IPS DF 19.7 (cell line): ENCODE results near the gene GTF2F1.
A peak's percentile ranks its signal among the peaks of the same experiment; 100 is the strongest.
"Not testable (repeated sequence)": the region's sequence is repeated elsewhere in the genome, so short reads cannot be mapped to it uniquely, and the experiment has no call there.

ENCODE experiments used
- DNase-seq: peaks from one replicate; pipeline ENCODE4 v3.0.0-alpha.2; 2013; ENCODE audit warnings: low read depth, low spot score

Gene GTF2F1

DNA sequence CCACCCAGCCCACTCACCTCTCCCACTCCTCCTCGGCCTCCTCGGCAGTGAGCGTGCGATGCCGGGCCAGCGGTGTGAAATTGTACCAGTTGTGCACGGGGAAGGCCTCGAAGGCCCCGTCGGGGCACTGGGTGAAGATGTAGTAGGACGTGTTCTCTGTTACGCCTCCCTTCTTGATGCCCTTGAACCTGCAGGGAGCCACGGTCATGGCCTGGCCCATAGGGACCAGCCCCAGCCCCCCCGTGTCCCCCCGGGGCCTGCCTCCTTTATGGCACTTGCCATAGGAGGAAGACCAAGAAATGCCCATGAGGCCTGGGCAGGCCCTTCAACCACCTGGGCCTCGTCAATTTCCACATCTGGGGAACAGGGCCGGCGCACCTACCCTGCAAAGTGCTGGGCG lies 5.6 kb downstream of the GTF2F1 start:
- DNase-seq, result no peak

DNA sequence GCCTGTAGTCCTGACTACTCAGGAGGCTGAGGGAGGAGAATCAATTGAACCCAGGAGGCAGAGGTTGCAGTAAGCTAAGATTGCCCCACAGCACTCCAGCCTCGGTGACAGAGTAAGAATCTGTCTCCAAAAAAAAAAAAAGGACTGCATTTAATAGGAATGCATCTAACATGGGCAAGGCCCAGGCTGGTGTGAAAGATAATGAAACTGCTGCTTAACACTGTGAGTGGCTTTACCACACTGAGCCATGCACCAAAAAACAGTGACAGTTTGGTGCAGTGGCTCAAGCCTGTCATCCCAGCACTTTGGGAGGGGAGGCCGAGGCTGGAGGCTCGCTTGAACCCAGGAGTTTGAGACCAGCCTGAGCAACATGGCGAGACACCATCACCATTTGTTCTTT lies 8.6 kb downstream of the GTF2F1 start:
- no peak for DNase-seq

DNA sequence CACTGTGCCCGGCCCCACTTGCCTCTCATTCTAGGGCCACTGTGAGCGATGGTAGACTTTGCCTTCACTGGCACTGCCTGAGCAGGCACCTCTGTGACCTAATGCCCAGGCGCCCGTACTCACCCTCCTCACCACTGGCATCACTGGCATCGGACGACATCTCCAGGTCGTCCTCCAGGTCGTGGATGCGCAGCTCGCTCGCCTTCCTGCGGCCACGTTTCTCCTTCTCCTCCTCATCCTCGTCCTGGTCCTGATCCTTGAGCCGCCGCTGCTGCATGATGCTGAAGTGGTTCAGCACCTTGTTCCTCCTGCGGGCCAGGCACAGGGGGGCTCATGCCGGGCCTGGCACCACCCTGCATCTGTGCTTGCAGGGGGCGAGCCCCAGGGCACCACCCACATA lies 9.8 kb downstream of the GTF2F1 start:
- no peak for DNase-seq

DNA sequence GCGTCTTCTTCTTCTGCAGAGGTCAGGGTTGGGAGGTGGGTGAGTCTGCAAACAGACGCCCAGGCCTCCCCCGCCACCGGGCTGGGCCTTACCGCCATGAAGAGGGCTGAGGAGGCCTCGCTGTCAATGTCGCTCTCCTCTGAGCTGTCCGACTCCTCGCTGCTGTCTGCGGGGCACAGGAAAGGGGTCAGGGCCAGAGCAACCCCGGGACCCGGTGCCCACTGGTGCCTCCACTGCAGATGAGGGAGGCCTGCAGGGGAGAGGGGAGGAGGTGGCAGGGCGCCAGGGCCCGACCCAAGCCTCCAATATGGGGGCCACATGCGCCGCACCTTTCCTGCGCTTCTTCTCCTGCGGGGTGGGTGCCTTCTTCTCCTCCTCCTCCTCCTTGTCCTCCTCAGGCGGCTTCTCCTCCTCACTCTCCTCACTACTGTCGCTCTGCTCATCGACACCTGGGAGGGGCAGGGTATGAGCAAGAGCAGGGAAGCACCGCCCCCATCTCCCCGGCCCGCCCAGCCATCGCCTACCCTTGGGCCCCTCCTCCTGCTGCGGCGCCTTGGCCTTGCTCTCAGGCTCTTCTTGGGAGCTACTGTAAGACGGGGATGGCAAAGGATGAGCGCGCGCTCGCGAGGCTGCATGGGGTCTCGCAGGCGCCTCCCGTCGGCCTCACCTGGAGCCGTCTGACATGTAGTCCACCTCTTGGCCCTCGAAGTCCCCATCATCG lies 11.8 kb downstream of the GTF2F1 start:
- no peak for DNase-seq

DNA sequence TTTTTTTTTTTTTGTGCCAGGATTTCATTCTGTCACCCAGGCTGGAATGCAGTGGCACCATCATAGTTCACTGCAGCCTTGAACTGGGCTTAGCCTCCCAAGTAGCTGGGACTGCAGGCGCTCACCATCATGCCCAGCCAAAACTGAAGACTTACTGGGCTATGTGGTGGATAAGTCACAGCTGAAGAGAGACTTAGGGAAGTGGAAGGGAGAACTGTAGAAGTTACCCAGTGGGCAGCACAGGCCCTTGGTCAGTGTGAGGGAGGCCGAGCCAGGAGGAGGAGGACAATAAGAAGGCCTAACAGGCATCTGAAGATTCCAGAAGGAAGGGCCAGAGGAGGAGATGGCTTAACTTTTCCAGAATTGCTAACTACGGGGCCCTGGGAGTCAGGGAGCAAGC lies 13.2 kb downstream of the GTF2F1 start:
- DNase-seq, result no peak

DNA sequence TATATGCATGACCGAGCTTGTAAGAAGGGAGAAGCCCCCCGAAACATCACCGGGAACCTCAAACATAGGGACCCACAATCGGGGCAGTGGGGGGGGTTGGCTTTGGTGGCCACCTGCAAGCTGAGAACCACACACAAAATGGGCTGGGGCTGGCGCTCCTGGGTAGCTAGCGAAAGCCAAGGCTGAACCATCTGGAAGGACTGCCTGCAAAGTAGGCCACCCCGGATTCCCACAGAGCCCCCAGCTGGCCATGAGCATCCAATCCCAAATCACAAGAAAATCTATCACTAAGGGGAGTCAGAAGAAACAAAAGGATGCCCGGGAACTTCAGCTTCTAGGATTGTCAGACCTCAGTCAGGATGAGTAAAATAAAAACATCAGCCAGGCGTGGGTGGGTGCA lies 14.5 kb downstream of the GTF2F1 start:
- no peak for DNase-seq

DNA sequence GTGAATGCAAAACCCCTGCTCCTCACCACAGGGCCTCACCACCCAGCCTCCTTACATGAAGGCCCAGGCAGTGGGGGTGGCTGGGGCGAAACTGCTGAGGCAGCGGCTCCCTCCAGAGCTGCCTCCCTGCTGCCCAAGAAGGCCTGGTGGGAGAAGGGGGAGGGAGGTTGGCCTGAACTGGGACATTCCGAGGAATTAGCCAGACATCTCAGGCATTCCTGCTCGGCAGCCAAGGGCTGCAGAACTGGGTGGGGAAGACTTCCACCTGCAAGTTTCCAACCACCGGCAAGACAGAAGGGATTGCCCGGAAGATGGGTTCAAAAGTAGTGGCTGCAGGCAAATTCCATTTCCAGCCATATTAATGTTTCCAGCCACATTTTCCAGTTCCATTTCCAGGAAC lies 14.9 kb downstream of the GTF2F1 start:
- no peak for DNase-seq

DNA sequence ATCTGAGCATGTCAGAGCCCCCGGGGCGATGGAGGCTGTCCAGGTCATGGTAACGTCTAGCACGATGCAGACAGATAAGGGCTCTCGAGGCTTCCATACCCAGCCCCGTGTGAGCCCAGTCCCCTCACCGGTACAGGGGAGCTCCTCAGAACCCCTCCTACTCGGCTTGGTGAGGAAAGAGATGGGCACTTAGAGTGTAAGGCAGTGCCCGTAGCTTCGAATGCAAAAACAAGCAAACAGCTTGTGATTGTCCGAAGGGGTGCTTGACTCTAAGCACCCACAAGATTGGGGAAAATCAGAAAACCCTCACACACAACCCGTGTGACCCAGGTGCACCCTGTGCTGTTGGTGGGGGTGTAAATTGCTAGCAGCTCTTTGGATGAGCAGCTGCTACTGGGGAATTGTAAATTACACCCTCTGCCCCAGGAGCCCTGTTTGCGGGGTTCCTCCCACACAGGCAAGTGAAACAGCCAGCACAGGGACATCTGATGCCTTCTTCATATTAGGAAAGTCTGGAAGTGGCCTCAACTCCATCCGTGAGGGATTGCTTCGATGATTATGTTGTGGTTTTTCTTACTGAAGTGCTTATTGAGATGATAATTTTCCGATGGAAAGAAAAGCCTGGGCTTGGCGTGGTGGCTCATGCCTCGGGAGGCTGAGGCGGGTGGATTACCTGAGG lies 16.3 kb downstream of the GTF2F1 start:
- no peak for DNase-seq

DNA sequence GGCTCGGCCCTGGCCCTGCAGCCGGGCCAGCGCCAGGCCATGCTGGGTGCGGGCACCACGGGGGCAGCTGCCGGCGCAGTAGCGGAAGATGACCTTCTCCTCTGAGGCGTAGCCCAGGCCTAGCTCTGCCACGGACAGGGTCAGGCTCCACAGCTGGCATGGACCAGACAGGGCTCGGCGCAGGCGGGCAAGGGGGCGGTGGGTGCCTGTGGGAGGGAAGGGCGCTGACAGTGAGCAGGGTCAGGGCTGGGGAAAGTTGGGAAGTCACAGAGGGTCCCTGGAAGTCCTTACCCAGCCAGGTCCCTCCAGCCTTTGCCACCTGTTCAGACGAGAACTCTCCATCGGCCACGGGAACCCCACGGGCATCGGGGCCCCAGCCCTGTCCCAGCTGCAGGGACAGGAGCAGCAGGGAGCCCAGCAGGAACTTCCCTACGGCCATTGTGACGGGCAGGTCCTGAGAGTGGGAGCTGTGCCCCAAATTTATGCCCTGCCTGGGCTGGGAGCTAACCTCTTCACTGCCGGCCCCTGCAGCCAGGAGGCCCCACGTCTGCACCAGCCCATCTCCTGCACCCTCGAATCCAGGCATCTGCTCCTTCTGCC lies 17.5 kb downstream of the GTF2F1 start, which contains the start of gene PSPN:
PSPN (minus strand) TSS at position 523 of the 600 bp plus-strand sequence; CDS start at position 439, 84 bp downstream.
- DNase-seq, result no peak

DNA sequence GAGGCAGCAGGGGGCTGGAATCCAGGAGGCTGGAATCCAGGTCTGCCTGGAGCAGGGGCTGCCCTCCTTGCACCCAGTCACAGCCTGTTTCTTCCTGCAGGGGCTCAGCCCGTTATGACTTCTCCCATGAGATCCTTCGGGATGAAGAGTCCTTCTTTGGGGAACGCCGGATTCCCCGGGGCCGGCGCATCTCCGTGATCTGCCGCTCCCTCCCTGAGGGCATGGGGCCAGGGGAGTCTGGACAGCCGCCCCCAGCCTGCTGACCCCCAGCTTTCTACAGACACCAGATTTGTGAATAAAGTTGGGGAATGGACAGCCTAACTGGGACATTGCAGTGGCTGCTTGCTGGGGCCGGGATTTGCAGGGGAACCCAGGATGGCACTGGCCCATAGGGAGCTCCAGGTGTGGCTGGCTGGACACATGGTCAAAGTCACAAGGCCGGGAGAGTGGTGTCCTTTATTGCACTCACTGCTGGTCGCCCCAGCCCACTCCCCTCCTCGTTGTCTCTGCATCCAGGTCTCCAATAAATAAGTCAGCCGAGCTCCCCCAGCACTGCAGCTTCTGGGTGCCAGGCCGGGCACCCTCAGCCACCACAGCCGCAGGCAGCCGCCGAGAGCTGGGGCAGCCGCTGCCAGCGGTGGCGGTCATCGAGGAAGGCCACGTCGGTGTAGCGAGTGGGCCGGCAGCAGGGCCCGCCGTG lies 18.1 kb downstream of the GTF2F1 start:
- DNase-seq, result no peak

DNA sequence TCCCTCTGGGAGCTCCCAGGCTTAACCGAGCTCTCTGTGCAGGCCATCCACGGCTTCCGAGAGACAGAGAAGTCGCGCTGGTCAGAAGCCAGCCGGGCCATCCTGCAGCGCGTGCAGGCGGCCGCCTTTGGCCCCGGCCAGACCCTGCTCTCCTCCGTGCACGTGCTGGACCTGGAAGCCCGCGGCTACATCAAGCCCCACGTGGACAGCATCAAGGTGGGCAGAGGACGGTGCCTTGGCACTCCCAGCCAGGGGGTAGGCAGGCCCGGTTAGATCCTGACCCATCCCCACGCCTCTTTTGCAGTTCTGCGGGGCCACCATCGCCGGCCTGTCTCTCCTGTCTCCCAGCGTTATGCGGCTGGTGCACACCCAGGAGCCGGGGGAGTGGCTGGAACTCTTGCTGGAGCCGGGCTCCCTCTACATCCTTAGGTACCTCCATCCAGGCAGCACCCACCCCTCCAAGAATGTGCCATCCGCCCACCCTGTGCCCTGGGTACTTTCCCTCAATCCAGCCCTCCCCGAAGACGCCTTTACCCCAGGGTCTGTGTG lies 18.7 kb downstream of the GTF2F1 start:
- no peak for DNase-seq

DNA sequence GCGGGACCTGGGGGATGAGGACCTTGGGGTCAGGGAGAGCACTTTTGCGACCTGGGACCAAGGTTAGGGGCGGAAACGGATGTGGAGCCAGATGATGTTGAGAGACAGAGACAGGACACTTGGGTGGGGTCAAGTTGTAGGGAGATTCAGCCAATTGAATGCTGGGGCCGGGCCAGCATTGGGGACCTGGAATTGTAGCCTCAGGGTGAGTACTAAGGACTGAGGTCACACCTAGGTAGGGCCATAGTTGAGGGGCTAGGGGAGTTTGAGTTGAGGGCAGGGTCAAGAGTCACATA lies 19.2 kb downstream of the GTF2F1 start:
- DNase-seq, result no peak

DNA sequence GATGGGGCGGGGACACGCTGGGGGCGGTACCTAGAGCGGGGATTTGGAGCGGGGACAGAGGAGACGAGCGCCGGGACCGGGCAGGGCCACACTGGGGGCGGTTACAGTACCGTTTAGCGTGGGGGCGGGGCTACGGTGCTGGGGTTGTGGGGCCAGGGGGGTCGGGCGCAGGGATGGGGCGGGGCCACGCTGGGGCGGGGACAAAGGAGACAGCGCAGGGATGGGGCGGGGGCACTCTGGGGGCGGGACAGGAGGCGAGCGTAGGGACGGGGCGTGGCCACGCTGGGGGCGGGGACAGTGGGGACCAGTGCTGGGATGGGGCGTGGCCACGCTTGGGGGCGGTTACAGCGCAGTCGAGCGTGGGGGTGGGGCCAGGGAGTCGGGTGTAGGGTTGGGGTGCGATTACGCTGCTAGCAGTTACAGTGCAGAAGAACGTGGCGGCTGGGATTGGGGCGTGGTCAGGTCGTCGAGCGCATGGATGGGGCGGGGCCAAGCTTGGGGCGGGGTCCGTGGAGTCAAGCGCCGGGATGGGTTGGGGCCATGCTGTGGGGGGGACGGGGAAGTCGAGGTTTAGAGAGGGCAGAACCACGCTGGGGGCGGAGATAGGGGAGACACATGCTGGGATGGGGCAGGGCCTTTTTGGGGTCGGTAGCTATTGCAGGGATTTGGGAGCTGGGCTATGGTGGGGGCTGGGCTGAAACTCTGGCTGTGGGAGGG lies 19.7 kb downstream of the GTF2F1 start:
- no peak for DNase-seq

DNA sequence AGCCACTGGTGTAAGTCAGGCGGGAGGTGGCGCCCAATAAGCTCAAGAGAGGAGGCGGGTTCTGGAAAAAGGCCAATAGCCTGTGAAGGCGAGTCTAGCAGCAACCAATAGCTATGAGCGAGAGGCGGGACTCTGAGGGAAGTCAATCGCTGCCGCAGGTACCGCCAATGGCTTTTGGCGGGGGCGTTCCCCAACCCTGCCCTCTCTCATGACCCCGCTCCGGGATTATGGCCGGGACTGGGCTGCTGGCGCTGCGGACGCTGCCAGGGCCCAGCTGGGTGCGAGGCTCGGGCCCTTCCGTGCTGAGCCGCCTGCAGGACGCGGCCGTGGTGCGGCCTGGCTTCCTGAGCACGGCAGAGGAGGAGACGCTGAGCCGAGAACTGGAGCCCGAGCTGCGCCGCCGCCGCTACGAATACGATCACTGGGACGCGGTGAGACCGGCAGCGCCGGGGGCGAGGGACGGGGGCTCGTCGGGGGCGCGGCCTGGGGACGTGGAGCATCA lies 20.3 kb downstream of the GTF2F1 start, which contains the start of gene ALKBH7:
ALKBH7 (plus strand) TSS at position 201 of the 502 bp plus-strand sequence; CDS start at position 228, 27 bp downstream.
- peak; percentile 99 for DNase-seq

DNA sequence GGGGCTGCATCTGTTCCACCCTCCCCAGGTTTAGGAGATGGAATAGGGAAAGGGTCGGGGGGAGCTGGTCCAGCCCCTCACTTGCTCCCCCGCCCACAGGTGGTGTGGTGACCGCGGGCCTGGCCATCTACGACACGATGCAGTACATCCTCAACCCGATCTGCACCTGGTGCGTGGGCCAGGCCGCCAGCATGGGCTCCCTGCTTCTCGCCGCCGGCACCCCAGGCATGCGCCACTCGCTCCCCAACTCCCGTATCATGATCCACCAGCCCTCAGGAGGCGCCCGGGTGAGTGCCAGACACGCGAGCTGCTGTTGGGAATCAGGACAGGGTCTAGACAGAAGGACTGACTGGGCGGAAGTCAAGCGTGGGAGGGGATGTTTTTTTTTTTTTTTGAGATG lies 28.6 kb downstream of the GTF2F1 start:
- no peak for DNase-seq

DNA sequence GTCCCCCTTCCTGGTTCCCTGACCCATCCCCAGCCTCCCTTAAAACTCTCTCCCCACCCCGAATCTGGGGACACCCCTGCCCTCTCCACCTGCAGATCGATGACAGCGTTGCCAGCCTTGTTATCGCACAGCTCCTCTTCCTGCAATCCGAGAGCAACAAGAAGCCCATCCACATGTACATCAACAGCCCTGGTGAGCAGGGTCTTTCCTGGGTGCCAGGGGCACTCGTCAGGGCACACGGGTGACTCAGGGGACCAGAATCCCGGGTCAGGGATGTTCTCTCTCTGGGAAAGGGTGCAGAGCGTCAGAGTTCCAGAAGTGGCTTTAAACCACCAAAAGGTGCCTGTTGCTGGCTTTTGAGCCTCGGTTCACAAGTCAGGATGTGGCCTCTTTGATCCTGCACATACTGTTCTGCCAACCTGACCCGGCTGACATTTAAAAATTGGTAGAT lies 30.6 kb downstream of the GTF2F1 start:
- no peak for DNase-seq

DNA sequence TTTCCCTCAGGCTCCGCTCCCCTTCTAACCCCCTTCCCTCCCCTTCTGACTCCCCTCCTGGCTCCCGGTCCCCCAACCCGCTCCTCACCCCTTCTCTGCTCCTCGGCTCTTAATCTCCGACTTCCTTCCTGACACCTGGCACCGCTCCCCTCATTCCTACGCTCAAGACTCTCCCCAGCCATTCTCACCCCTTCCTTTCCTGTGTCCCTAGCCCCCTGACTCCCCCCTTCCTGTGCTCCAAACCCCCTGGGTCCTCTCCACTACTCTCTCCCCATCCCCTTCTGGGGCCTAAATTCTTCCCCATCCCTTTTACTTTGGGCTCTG lies 31.0 kb downstream of the GTF2F1 start:
- no peak for DNase-seq

DNA sequence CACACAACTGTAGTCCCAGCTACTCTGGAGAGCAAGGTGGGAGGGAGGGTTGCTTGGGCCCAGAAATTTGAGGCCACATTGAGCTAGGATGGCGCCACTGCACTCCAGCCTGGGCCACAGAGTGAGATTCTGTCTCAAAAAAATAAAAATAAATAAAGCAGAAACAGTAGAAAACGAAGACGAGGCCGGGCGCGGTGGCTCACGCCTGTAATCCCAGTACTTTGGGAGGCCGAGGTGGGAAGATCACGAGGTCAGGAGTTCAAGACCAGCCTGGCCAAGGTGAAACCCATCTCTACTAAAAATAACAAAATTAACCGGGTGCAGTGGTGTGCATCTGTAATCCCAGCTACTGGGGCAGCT lies 32.1 kb downstream of the GTF2F1 start:
- not testable (repeated sequence) for DNase-seq

DNA sequence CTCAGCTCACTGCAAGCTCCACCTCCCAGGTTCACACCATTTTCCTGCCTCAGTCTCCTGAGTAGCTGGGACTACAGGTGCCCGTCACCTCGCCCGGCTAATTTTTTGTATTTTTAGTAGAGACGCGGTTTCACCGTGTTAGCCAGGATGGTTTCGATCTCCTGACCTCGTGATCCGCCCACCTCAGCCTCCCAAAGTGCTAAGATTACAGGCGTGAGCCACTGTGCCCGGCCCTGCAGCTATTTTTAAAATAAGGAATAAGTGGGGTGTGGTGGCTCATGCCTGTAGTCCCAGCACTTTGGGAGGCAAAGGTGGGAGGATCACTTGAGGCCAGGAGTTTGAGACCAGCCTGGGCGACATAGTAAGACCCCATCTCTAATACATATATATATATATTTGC lies 32.5 kb downstream of the GTF2F1 start:
- not testable (repeated sequence) for DNase-seq

DNA sequence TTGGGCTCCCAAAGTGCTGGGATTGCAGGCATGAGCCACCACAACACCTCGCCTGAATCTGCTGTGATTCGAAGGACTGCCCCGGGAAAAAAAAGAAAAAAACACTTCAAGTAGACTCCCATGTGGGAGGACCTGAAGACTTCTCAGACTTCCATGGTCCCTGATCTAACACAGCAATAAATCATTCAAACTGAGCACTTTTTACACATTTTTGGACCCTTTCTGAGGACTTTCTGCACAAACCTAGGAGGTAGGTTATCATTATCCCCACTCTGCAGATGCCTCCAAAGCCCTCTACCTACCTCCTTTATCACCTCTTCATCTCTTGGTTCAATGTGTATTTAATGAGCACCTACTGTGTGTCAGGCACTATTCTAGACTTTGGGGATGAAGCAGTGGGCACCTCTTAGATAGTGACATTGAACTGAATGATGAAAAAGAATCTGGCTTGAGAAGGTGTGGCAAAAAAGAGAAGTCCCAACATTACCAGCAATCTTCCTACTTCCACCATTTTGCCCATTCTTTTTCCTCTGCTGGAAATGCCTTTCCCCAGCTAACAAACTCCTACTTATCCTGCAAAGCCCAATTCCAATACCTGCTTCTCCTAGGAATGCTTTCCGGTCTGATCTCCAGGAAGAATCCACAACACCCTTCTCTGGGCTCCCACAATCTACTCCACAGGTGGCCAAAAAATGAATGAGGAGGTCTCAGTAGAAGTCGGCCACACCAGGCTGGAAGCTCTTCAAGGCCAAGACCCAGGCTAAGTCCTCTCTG lies 33.2 kb downstream of the GTF2F1 start:
- DNase-seq, result no peak

DNA sequence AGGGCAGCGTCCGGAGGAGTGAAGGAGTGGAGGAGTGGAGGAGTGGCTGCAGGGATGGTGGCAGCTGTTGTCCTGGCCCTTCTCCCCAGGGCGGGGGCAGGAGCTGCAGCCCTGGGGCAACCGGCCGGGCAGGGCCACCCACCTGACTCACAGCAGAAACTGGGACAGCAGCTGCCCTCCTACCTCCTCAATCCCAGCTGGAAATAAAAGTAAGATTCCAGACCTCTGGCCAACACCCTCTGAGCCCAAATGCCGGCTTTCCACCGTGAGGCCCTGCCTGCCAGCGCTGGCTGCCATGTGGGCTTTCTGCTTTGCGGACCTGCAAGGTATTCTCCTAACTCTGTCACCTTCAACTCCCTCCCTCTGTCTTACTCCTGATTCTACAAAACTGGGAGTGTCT lies 35.0 kb downstream of the GTF2F1 start:
- no peak for DNase-seq
